H1 (cell line): ENCODE measurements around the gene ADGRV1. TPM values are rescaled to one million over a fixed set of nuclear protein-coding genes. Genes with fewer than 3 reads are reported as not detected.

Experiments used
- CHD7 ChIP-seq: fragments of 300-600 bp; sonication (generic); IDR thresholded peaks from 2 replicates; pipeline ENCODE4 v1.7.1; 2012; ENCODE audit warnings: low read length, moderate library complexity, mild to moderate bottlenecking, inconsistent platforms; ENCODE audit not compliant: insufficient replicate concordance
- polyA plus RNA-seq, 7 experiments: library from polyadenylated mRNA; depleted of rRNA in 3 of 7; stranded (reverse) in 5 of 7; unstranded in 2 of 7; fragments of >200 nt in 5 of 7; fragments of 200-250 nt in 2 of 7; gene quantifications; 1 replicate in 5 of 7; 2 replicates in 1 of 7; 4 replicates in 1 of 7; pipeline versions ENCODE4 v1.2.1 to v1.2.3, GENCODE V29; 2011 to 2013; ENCODE audit warnings: missing spikeins in 2 of 7, mixed read lengths in 2 of 7
- total RNA-seq: library from RNA; stranded (reverse); fragmentation: NEBNext Ultra II Directional; extraction: Animal tissue kit (Norgen Biotek cat#: 25700); gene quantifications from 2 replicates; pipeline ENCODE4 v1.2.1, GENCODE V29; 2021

Gene ADGRV1
- total and polyA plus RNA-seq, 2 of the 8 experiments (the other 6 are each of a cell fraction or from before 2014, with no cell fraction given) = 53.1 to 62.2 TPM

- TF ChIP-seq CHD7 = no peak
Observed at GRCh38 chr5:90962481-90962880, 403.9 kb downstream of the ADGRV1 start (continued).
